ENCODE data around the gene HLA-DOA.
A peak's percentile ranks its signal among the peaks of the same experiment; 100 is the strongest.

The HLA-DOA gene

DNA sequence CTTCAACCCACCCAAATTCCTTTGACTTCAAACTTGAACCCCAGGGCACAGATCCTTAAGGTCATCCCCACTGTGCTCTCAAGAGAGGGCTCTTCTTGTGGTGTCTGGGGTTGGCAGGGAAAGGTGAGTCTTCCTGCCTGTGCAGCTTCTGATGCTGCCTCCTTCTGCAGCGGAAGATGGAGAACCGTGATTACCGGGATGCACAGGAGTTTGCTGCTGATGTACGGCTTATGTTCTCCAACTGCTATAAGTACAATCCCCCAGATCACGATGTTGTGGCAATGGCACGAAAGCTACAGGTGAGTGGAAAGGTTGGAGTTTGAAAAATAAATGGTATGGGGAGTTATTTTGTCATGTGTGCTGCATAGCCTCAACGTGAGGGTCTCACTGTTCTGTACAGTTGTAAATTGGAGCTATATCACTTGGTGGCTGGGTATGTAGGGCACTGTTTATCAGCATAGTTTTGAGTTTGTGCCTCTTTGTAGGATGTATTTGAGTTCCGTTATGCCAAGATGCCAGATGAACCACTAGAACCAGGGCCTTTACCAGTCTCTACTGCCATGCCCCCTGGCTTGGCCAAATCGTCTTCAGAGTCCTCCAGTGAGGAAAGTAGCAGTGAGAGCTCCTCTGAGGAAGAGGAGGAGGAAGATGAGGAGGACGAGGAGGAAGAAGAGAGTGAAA is 32.0 kb downstream of the HLA-DOA start:
- Histone ChIP-seq H2AFZ (ENCODE audit: low read depth, low read length) (no peak overlapping the region), H3K18ac (ENCODE audit: low read depth in 1 of 2, low read length in 2 of 2) (no peak overlapping the region), H2BK5ac (ENCODE audit: low read depth, low read length, poor library complexity, severe bottlenecking) (no peak overlapping the region), H3K4me1 (ENCODE audit: control insufficient read depth, insufficient read depth, low read depth, low read length) (peaks cover 21% of the 10 kb centered on the region), H3K4ac (ENCODE audit: low read depth in 1 of 2, low read length in 2 of 2) (no peak overlapping the region), H3K27me3 (ENCODE audit: control insufficient read depth in 1 of 2, insufficient read depth in 1 of 2, low read length in 2 of 2) (no peaks in the 10 kb centered on the region), H2AK5ac (ENCODE audit: low read length, severe bottlenecking) (no peak overlapping the region), H3K27ac (ENCODE audit: low read length, poor library complexity, severe bottlenecking) (no peak overlapping the region), H3K36me3 (ENCODE audit: control insufficient read depth in 1 of 2, insufficient read depth in 2 of 2, low read depth in 1 of 2, low read length in 2 of 2) (peaks cover 64 to 98% of the 10 kb centered on the region in 2 experiments), H3K79me1 (replicated peaks; ENCODE audit: low read length, poor library complexity, severe bottlenecking) (no peaks in the 10 kb centered on the region), H2BK15ac (ENCODE audit: low read depth, poor library complexity, severe bottlenecking) (no peak overlapping the region), H3K4me2 (ENCODE audit: low read length, poor library complexity, severe bottlenecking) (no peak overlapping the region), H4K8ac (ENCODE audit: low read length) (no peak overlapping the region), H3K9me3 (ENCODE audit: control insufficient read depth, low read length) (no peaks in the 10 kb centered on the region), H3K4me3 (ENCODE audit: insufficient read depth in 1 of 2, low read depth in 1 of 2, low read length in 2 of 2) (peak overlapping the region in 1 of 2 experiments; percentile 46), H3K23ac (ENCODE audit: low read length in 2 of 2) (no peak overlapping the region), H2BK120ac (ENCODE audit: low read depth, low read length) (no peak overlapping the region), H4K91ac (ENCODE audit: low read length) (no peak overlapping the region), H3K14ac (ENCODE audit: low read length in 2 of 2) (no peak overlapping the region), H3K9ac (ENCODE audit: low read length) (peak overlapping the region; percentile 96), H2BK12ac (ENCODE audit: low read length in 2 of 2) (no peak overlapping the region)
- no peak for DNase-seq
- WGBS: 90% methylated on average over 10 of the region's 10 CpGs

DNA sequence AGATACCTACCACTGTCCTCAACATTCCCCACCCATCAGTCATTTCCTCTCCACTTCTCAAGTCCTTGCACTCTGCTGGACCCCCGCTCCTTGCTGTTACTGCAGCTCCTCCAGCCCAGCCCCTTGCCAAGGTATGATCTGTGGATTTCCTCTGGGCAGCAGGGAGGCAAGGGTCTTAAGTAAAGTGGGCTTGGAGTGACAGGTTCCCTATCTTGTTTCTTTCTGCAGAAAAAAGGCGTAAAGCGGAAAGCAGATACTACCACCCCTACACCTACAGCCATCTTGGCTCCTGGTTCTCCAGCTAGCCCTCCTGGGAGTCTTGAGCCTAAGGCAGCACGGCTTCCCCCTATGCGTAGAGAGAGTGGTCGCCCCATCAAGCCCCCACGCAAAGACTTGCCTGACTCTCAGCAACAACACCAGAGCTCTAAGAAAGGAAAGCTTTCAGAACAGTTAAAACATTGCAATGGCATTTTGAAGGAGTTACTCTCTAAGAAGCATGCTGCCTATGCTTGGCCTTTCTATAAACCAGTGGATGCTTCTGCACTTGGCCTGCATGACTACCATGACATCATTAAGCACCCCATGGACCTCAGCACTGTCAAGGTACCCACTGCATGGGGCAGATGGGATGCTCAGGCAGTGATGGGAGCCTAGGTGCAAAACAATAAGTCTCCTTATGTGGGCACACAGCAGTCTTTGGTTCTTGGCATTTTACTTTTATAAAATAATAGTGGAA is 32.9 kb downstream of the HLA-DOA start:
- WGBS: 94% methylated on average over 7 of the region's 7 CpGs
- H3K4ac ChIP-seq (ENCODE audit: low read depth in 1 of 2, low read length in 2 of 2): no peak overlapping the region

DNA sequence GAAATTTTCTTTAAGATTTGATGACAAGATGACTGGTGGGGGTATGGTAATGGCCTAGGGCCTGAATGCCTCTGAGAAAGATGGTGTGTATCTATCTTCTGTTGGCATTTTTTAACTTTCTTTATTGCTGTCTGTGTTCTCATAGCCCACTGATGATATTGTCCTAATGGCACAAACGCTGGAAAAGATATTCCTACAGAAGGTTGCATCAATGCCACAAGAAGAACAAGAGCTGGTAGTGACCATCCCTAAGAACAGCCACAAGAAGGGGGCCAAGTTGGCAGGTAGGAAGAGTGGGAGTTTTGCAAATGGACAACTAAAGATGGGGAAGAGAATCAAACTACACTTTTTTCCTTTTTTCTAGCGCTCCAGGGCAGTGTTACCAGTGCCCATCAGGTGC is 33.5 kb downstream of the HLA-DOA start:
- Histone ChIP-seq H3K14ac (ENCODE audit: low read length in 2 of 2) (no peak overlapping the region), H2BK120ac (ENCODE audit: low read depth, low read length) (no peak overlapping the region), H2BK5ac (ENCODE audit: low read depth, low read length, poor library complexity, severe bottlenecking) (no peak overlapping the region), H3K9ac (ENCODE audit: low read length) (peak overlapping the region; percentile 96), H3K4me3 (ENCODE audit: insufficient read depth in 1 of 2, low read depth in 1 of 2, low read length in 2 of 2) (peak overlapping the region in 1 of 2 experiments; percentile 93), H3K18ac (ENCODE audit: low read depth in 1 of 2, low read length in 2 of 2) (no peak overlapping the region), H3K4ac (ENCODE audit: low read depth in 1 of 2, low read length in 2 of 2) (no peak overlapping the region), H3K4me1 (ENCODE audit: control insufficient read depth, insufficient read depth, low read depth, low read length) (peaks cover 20% of the 10 kb centered on the region), H3K4me2 (ENCODE audit: low read length, poor library complexity, severe bottlenecking) (peak overlapping the region; percentile 36), H3K79me1 (replicated peaks; ENCODE audit: low read length, poor library complexity, severe bottlenecking) (no peaks in the 10 kb centered on the region), H2BK12ac (ENCODE audit: low read length in 2 of 2) (no peak overlapping the region), H2AK5ac (ENCODE audit: low read length, severe bottlenecking) (no peak overlapping the region), H3K23ac (ENCODE audit: low read length in 2 of 2) (peak overlapping the region in 1 of 2 experiments; percentile 49), H3K27ac (ENCODE audit: low read length, poor library complexity, severe bottlenecking) (no peak overlapping the region), H3K36me3 (ENCODE audit: control insufficient read depth in 1 of 2, insufficient read depth in 2 of 2, low read depth in 1 of 2, low read length in 2 of 2) (peaks cover 60 to 83% of the 10 kb centered on the region in 2 experiments), H4K8ac (ENCODE audit: low read length) (no peak overlapping the region), H3K27me3 (ENCODE audit: control insufficient read depth in 1 of 2, insufficient read depth in 1 of 2, low read length in 2 of 2) (no peaks in the 10 kb centered on the region), H2AFZ (ENCODE audit: low read depth, low read length) (no peak overlapping the region), H4K91ac (ENCODE audit: low read length) (no peak overlapping the region), H3K9me3 (ENCODE audit: control insufficient read depth, low read length) (no peaks in the 10 kb centered on the region), H2BK15ac (ENCODE audit: low read depth, poor library complexity, severe bottlenecking) (no peak overlapping the region)
- DNase-seq: no peak
- 100% methylated on average over 2 of the region's 2 CpGs for WGBS

More for the DNA sequence above, 32.9 kb downstream of the HLA-DOA start:
- Histone ChIP-seq H3K36me3 (ENCODE audit: control insufficient read depth in 1 of 2, insufficient read depth in 2 of 2, low read depth in 1 of 2, low read length in 2 of 2) (peaks cover 62 to 89% of the 10 kb centered on the region in 2 experiments), H3K4me1 (ENCODE audit: control insufficient read depth, insufficient read depth, low read depth, low read length) (peaks cover 21% of the 10 kb centered on the region), H4K8ac (ENCODE audit: low read length) (no peak overlapping the region), H2BK12ac (ENCODE audit: low read length in 2 of 2) (no peak overlapping the region), H3K9ac (ENCODE audit: low read length) (peak overlapping the region; percentile 96), H3K27ac (ENCODE audit: low read length, poor library complexity, severe bottlenecking) (no peak overlapping the region), H3K4me3 (ENCODE audit: insufficient read depth in 1 of 2, low read depth in 1 of 2, low read length in 2 of 2) (peak overlapping the region in 1 of 2 experiments; percentile 93), H2BK120ac (ENCODE audit: low read depth, low read length) (no peak overlapping the region), H2AK5ac (ENCODE audit: low read length, severe bottlenecking) (no peak overlapping the region), H4K91ac (ENCODE audit: low read length) (no peak overlapping the region), H3K79me1 (replicated peaks; ENCODE audit: low read length, poor library complexity, severe bottlenecking) (no peaks in the 10 kb centered on the region), H3K9me3 (ENCODE audit: control insufficient read depth, low read length) (no peaks in the 10 kb centered on the region), H2BK5ac (ENCODE audit: low read depth, low read length, poor library complexity, severe bottlenecking) (no peak overlapping the region), H2BK15ac (ENCODE audit: low read depth, poor library complexity, severe bottlenecking) (no peak overlapping the region), H3K14ac (ENCODE audit: low read length in 2 of 2) (peak overlapping the region in 1 of 2 experiments; percentile 53), H3K4me2 (ENCODE audit: low read length, poor library complexity, severe bottlenecking) (peak overlapping the region; percentile 45), H2AFZ (ENCODE audit: low read depth, low read length) (no peak overlapping the region), H3K27me3 (ENCODE audit: control insufficient read depth in 1 of 2, insufficient read depth in 1 of 2, low read length in 2 of 2) (no peaks in the 10 kb centered on the region), H3K18ac (ENCODE audit: low read depth in 1 of 2, low read length in 2 of 2) (no peak overlapping the region), H3K23ac (ENCODE audit: low read length in 2 of 2) (peak overlapping the region in 1 of 2 experiments; percentile 49)
- DNase-seq: no peak

DNA sequence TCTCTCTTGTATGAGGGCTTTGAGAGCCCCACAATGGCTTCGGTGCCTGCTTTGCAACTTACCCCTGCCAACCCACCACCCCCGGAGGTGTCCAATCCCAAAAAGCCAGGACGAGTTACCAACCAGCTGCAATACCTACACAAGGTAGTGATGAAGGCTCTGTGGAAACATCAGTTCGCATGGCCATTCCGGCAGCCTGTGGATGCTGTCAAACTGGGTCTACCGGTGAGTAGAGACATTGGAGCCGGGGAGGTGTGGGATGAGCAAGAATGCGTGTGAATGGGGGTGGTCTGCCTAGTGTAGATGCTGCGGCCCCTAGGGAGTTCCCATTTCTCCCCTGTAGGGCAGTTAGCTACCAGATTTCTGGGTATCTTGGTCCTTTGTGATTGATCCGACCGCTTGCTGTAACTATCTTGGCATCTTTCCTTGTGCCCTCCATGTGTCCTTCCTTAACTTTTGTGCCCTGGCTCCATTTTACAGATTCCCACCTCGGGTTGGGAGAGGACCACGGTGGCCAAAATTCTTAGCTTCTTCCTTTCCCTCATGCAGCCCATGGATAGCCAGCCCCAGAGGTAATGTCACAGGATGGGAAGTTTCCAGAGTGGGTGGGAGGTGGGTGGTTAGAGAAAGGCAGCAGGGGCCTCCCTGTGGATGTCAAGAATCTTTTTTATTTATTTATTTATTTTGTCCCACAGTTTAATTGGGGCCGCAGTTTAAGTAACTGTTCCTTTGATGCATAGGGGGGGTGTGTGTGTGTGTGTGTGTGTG is 34.7 kb downstream of the HLA-DOA start:
- Histone ChIP-seq H2AFZ (ENCODE audit: low read depth, low read length) (no peak overlapping the region), H3K4me2 (ENCODE audit: low read length, poor library complexity, severe bottlenecking) (peak overlapping the region; percentile 88), H2BK15ac (ENCODE audit: low read depth, poor library complexity, severe bottlenecking) (no peak overlapping the region), H3K4me1 (ENCODE audit: control insufficient read depth, insufficient read depth, low read depth, low read length) (peaks cover 15% of the 10 kb centered on the region), H3K36me3 (ENCODE audit: control insufficient read depth in 1 of 2, insufficient read depth in 2 of 2, low read depth in 1 of 2, low read length in 2 of 2) (peaks cover 49 to 72% of the 10 kb centered on the region in 2 experiments), H3K79me1 (replicated peaks; ENCODE audit: low read length, poor library complexity, severe bottlenecking) (no peaks in the 10 kb centered on the region), H3K27me3 (ENCODE audit: control insufficient read depth in 1 of 2, insufficient read depth in 1 of 2, low read length in 2 of 2) (no peaks in the 10 kb centered on the region), H3K9me3 (ENCODE audit: control insufficient read depth, low read length) (no peaks in the 10 kb centered on the region), H3K18ac (ENCODE audit: low read depth in 1 of 2, low read length in 2 of 2) (no peak overlapping the region), H2AK5ac (ENCODE audit: low read length, severe bottlenecking) (no peak overlapping the region), H2BK12ac (ENCODE audit: low read length in 2 of 2) (no peak overlapping the region), H3K14ac (ENCODE audit: low read length in 2 of 2) (peak overlapping the region in 1 of 2 experiments; percentile 69), H3K23ac (ENCODE audit: low read length in 2 of 2) (no peak overlapping the region), H3K4ac (ENCODE audit: low read depth in 1 of 2, low read length in 2 of 2) (no peak overlapping the region), H3K9ac (ENCODE audit: low read length) (peak overlapping the region; percentile 96), H2BK120ac (ENCODE audit: low read depth, low read length) (no peak overlapping the region), H4K91ac (ENCODE audit: low read length) (no peak overlapping the region), H2BK5ac (ENCODE audit: low read depth, low read length, poor library complexity, severe bottlenecking) (no peak overlapping the region), H4K8ac (ENCODE audit: low read length) (no peak overlapping the region), H3K4me3 (ENCODE audit: insufficient read depth in 1 of 2, low read depth in 1 of 2, low read length in 2 of 2) (peak overlapping the region; percentile 65 to 93), H3K27ac (ENCODE audit: low read length, poor library complexity, severe bottlenecking) (no peak overlapping the region)
- WGBS: 35% methylated on average over 13 of the region's 14 CpGs
- peak; percentile 12 for DNase-seq

All from mesenchymal stem cell (in vitro differentiated cells and primary cell).